ENCODE results near the gene MAST4. TPM values are rescaled to one million over a fixed set of nuclear protein-coding genes. Genes with fewer than 3 reads are reported as not detected.

The MAST4 gene
- total and polyA plus RNA-seq, 2 of the 8 experiments (the other 6 are each of a cell fraction or from before 2014, with no cell fraction given): 1.5 to 2.6 TPM

GRCh38 chr5:66872736-66873331 is 276.6 kb downstream of the MAST4 start:
- Histone ChIP-seq H3K23ac (ENCODE audit: insufficient read length) (no peak overlapping the region), H3K4me1 (replicated peaks in 1 of 4; ENCODE audit: control insufficient read depth in 3 of 4, insufficient read depth in 4 of 4, low read length in 3 of 4) (peaks cover 0 to 2% (median 0%) of the 10 kb centered on the region in 4 experiments; a peak in 1 of 7 replicates), H3K56ac (replicated peaks; ENCODE audit: insufficient read length, low read depth, low read length) (no peak overlapping the region), H3K4me3 (ENCODE audit: extremely low read depth in 1 of 4, insufficient read depth in 2 of 4, low read depth in 3 of 4, low read length in 4 of 4) (no peak overlapping the region), H2BK120ac (replicated peaks; ENCODE audit: low read depth, low read length) (no peak overlapping the region), H3K18ac (ENCODE audit: extremely low read depth, low read length) (no peak overlapping the region), H3K23me2 (ENCODE audit: low read depth, low read length) (no peaks in the 10 kb centered on the region), H3K14ac (ENCODE audit: insufficient read length) (no peak overlapping the region), H3K79me2 (ENCODE audit: control insufficient read depth in 1 of 2, insufficient read depth in 2 of 2, low read length in 2 of 2) (no peaks in the 10 kb centered on the region), H2AFZ (ENCODE audit: low read length) (no peak overlapping the region), H4K5ac (ENCODE audit: insufficient read length, low read depth, low read length) (no peak overlapping the region), H3K9ac (replicated peaks in 1 of 4; ENCODE audit: extremely low read depth in 1 of 4, low read depth in 3 of 4, low read length in 3 of 4) (no peak overlapping the region; a peak in 1 of 7 replicates), H2AK5ac (ENCODE audit: low read depth, low read length) (no peak overlapping the region), H3K4me2 (ENCODE audit: insufficient read depth in 1 of 2, low read depth in 2 of 2, low read length in 2 of 2) (no peak overlapping the region), H2BK15ac (ENCODE audit: low read length) (no peak overlapping the region), H4K8ac (ENCODE audit: extremely low read depth, insufficient read depth, low read length) (no peak overlapping the region), H2BK12ac (ENCODE audit: low read depth, low read length) (no peak overlapping the region), H4K91ac (replicated peaks; ENCODE audit: insufficient read length, low read length) (no peak overlapping the region), H3K27ac (ENCODE audit: low read depth, low read length) (no peak overlapping the region), H3K36me3 (ENCODE audit: control insufficient read depth in 2 of 4, insufficient read depth in 4 of 4, low read length in 3 of 4) (no peaks in the 10 kb centered on the region), H2BK5ac (ENCODE audit: low read depth, low read length) (no peak overlapping the region), H4K20me1 (replicated peaks in 1 of 2; ENCODE audit: control insufficient read depth in 1 of 2, insufficient read depth in 2 of 2, low read length in 2 of 2) (peaks cover 0 to 3% of the 10 kb centered on the region in 2 experiments), H3K9me3 (ENCODE audit: insufficient read depth in 2 of 2, low read depth in 1 of 2, low read length in 1 of 2) (no peaks in the 10 kb centered on the region), H3K4ac (replicated peaks; ENCODE audit: insufficient read length, low read depth, low read length) (no peak overlapping the region), H3K27me3 (replicated peaks in 1 of 4; ENCODE audit: control insufficient read depth in 3 of 4, extremely low read depth in 1 of 4, insufficient read depth in 3 of 4, low read length in 3 of 4) (no peaks in the 10 kb centered on the region), H2BK20ac (ENCODE audit: low read length) (no peak overlapping the region), H3K79me1 (ENCODE audit: low read depth, low read length) (no peaks in the 10 kb centered on the region; the same call in 1 of the 2 replicates)
- no peak for FAIRE-seq
- ChIA-PET POLR2A (ENCODE audit: partially characterized antibody) (no interaction called here), CTCF (ENCODE audit: partially characterized antibody) (interaction anchor here (0.8 to 2.2 kb wide), 4 partner anchors 10 to 19 kb away, joined by 3 to 7 read pairs (median 6); no protein-coding TSS in a partner anchor)
- DNase-seq (ENCODE audit: low read depth in 1 of 2, low spot score in 2 of 2): no peak
- 95% methylated on average over 6 of the region's 6 CpGs; no CpG with 5 or more reads in 1 of the 2 experiments for WGBS, 2 experiments (ENCODE audit: extremely low coverage in 1 of 2, insufficient coverage in 1 of 2, insufficient read length in 1 of 2, insufficient replicate concordance in 2 of 2, low coverage in 1 of 2, low lambda C conversion rate in 2 of 2, missing lambda C conversion rate in 1 of 2)
- no peak for TF ChIP-seq PHF8 (conservative IDR thresholded peaks at IDR 0.05; ENCODE audit: low read depth, low read length)
- peak; percentile 12 for TF ChIP-seq NANOG (IDR thresholded peaks at IDR 0.05; ENCODE audit: insufficient read depth, low read depth, low read length, poor library complexity, severe bottlenecking)
- no peak for TF ChIP-seq POLR2A (IDR thresholded peaks at IDR 0.05; ENCODE audit: control extremely low read depth in 1 of 2, low read depth in 2 of 2, low read length in 2 of 2)
- TF ChIP-seq JUN (IDR thresholded peaks at IDR 0.05; ENCODE audit: low read depth, low read length): no peak
- TF ChIP-seq E2F6 (IDR thresholded peaks at IDR 0.05): peak; percentile 30; the same call in 1 of the 2 replicates
- TF ChIP-seq EP300 (IDR thresholded peaks at IDR 0.05; ENCODE audit: borderline replicate concordance in 1 of 2, low read depth in 2 of 2, low read length in 2 of 2): no peak
- TF ChIP-seq KDM4A (IDR thresholded peaks at IDR 0.05; ENCODE audit: low read depth, low read length, severe bottlenecking): no peak
- no peak for TF ChIP-seq JUND (IDR thresholded peaks at IDR 0.05; ENCODE audit: low read length)

All from H1 (cell line).